Dedifferentiated amniotic fluid mesenchymal stem cell (primary cell): ENCODE results near the gene FECH.
A peak's percentile ranks its signal among the peaks of the same experiment; 100 is the strongest.
"Not testable (repeated sequence)": the region's sequence is repeated elsewhere in the genome, so short reads cannot be mapped to it uniquely, and the experiment has no call there.

ENCODE experiments used
- DNase-seq: peaks from one replicate; pipeline ENCODE4 v3.0.0-alpha.2; 2016; ENCODE audit errors: extremely low spot score

The FECH gene

GRCh38 chr18:57586251-57587049 lies at the start of gene FECH:
Gene FECH, minus strand, starts transcription at chr18:57586702. Its CDS starts 82 bp downstream, at chr18:57586620.
- peak; percentile 60 for DNase-seq

- DNase-seq: peak; percentile 55
Observed at GRCh38 chr18:57635003-57635822, 48.7 kb upstream of the FECH start.

GRCh38 chr18:57631697-57632096 lies 45.2 kb upstream of the FECH start:
- DNase-seq: no peak

- no peak for DNase-seq
Observed at GRCh38 chr18:57630754-57631595, 44.5 kb upstream of the FECH start.

- peak; percentile 91 for DNase-seq
Observed at GRCh38 chr18:57630002-57630753, 43.7 kb upstream of the FECH start.

- no peak for DNase-seq
Observed at GRCh38 chr18:57629422-57629821, 42.9 kb upstream of the FECH start.

- no peak for DNase-seq
Observed at GRCh38 chr18:57627488-57627887, 41.0 kb upstream of the FECH start.

GRCh38 chr18:57624988-57625387 lies 38.5 kb upstream of the FECH start:
- no peak for DNase-seq

GRCh38 chr18:57621246-57621604 lies 34.7 kb upstream of the FECH start:
- DNase-seq: no peak

- DNase-seq: no peak
Observed at GRCh38 chr18:57619876-57620275, 33.4 kb upstream of the FECH start.

GRCh38 chr18:57618910-57619309 lies 32.4 kb upstream of the FECH start:
- no peak for DNase-seq

- DNase-seq: no peak
Observed at GRCh38 chr18:57603871-57604270, 17.4 kb upstream of the FECH start.

GRCh38 chr18:57595347-57595746 lies 8.8 kb upstream of the FECH start:
- DNase-seq: no peak

- not testable (repeated sequence) for DNase-seq
Observed at GRCh38 chr18:57592716-57593115, 6.2 kb upstream of the FECH start.

- no peak for DNase-seq
Observed at GRCh38 chr18:57589161-57589560, 2.7 kb upstream of the FECH start.

GRCh38 chr18:57587098-57587661 lies 678 bp upstream of the FECH start:
- no peak for DNase-seq

- DNase-seq: no peak
Observed at GRCh38 chr18:57585855-57586250, 649 bp downstream of the FECH start.

GRCh38 chr18:57585421-57585820 lies 1.1 kb downstream of the FECH start:
- DNase-seq: no peak

GRCh38 chr18:57584444-57584843 lies 2.1 kb downstream of the FECH start:
- no peak for DNase-seq

GRCh38 chr18:57583297-57583835 lies 3.1 kb downstream of the FECH start:
- no peak for DNase-seq
